Stimulated activated CD4-positive, alpha-beta T cell treated with anti-CD3 and anti-CD28 coated beads, Interleukin-2, amount 100 ng/mL, for 48 hours (primary cell): ENCODE measurements around the gene LRRTM4.
"Not testable (repeated sequence)": the region's sequence is repeated elsewhere in the genome, so short reads cannot be mapped to it uniquely, and the experiment has no call there.

Experiments used
- DNase-seq, 2 donors: peaks; one replicate each; pipeline ENCODE4 v3.0.0-alpha.2; 2020

The LRRTM4 gene

GRCh38 chr2:76829374-76830234, 692.6 kb downstream of the LRRTM4 start:
- no peak for DNase-seq

GRCh38 chr2:76826691-76827090, 695.5 kb downstream of the LRRTM4 start:
- DNase-seq, result no peak

- DNase-seq, result no peak
Measured at GRCh38 chr2:76825140-76825970, 696.8 kb downstream of the LRRTM4 start.

GRCh38 chr2:76821731-76822130, 700.4 kb downstream of the LRRTM4 start:
- no peak for DNase-seq

GRCh38 chr2:76813084-76813483, 709.1 kb downstream of the LRRTM4 start:
- no peak for DNase-seq

- DNase-seq, result no peak
Measured at GRCh38 chr2:76812156-76812555, 710.0 kb downstream of the LRRTM4 start.

- DNase-seq, result no peak
Measured at GRCh38 chr2:76809136-76809535, 713.0 kb downstream of the LRRTM4 start.

- no peak for DNase-seq
Measured at GRCh38 chr2:76808732-76809131, 713.4 kb downstream of the LRRTM4 start.

GRCh38 chr2:76793647-76794334, 728.4 kb downstream of the LRRTM4 start:
- no peak for DNase-seq

GRCh38 chr2:76781313-76781712, 740.9 kb downstream of the LRRTM4 start:
- DNase-seq, result not testable (repeated sequence)

- no peak for DNase-seq
Measured at GRCh38 chr2:76763276-76763675, 758.9 kb downstream of the LRRTM4 start.

- DNase-seq, result no peak
Measured at GRCh38 chr2:76760367-76760704, 761.8 kb downstream of the LRRTM4 start.

- DNase-seq, result no peak
Measured at GRCh38 chr2:76759634-76760366, 762.4 kb downstream of the LRRTM4 start.

- DNase-seq, result no peak
Measured at GRCh38 chr2:76752506-76752905, 769.7 kb downstream of the LRRTM4 start.

- DNase-seq, result no peak
Measured at GRCh38 chr2:76749858-76750257, 772.3 kb downstream of the LRRTM4 start.

- no peak for DNase-seq
Measured at GRCh38 chr2:76748581-76749296, 773.4 kb downstream of the LRRTM4 start.

GRCh38 chr2:76745605-76746004, 776.6 kb downstream of the LRRTM4 start:
- DNase-seq, result no peak

GRCh38 chr2:76737607-76738006, 784.6 kb downstream of the LRRTM4 start:
- DNase-seq, result no peak

GRCh38 chr2:76733736-76734135, 788.4 kb downstream of the LRRTM4 start:
- DNase-seq, result no peak

GRCh38 chr2:76731157-76731556, 791.0 kb downstream of the LRRTM4 start:
- DNase-seq, result no peak

- DNase-seq, result no peak
Measured at GRCh38 chr2:76730021-76730420, 792.2 kb downstream of the LRRTM4 start.

- no peak for DNase-seq
Measured at GRCh38 chr2:76721226-76721625, 801.0 kb downstream of the LRRTM4 start.
